WTC11 (cell line): ENCODE results near the gene PAEP.

ENCODE experiments used
- FOXP1 ChIP-seq: sonication (generic); formaldehyde crosslinking; IDR thresholded peaks from 2 replicates; pipeline ENCODE4 v1.8.0; 2022; ENCODE audit warnings: missing genetic modification reagents, mild to moderate bottlenecking, moderate library complexity, borderline replicate concordance
- MYBL2 ChIP-seq: sonication (generic); formaldehyde crosslinking; IDR thresholded peaks from 2 replicates; pipeline ENCODE4 v1.8.1; 2023; ENCODE audit warnings: mild to moderate bottlenecking, moderate library complexity, missing genetic modification reagents
- OVOL2 ChIP-seq: fragments of 250-450 bp; sonication (Bioruptor Pico); IDR thresholded peaks from 2 replicates; pipeline ENCODE4 v1.9.0; 2021; ENCODE audit warnings: mild to moderate bottlenecking, borderline replicate concordance
- ZNF121 ChIP-seq: sonication (generic); formaldehyde crosslinking; IDR thresholded peaks from 2 replicates; pipeline ENCODE4 v1.8.0; 2023; ENCODE audit warnings: missing genetic modification reagents
- TF ChIP-seq, protein P1 (sequence below): fragments of 200-600 bp; IDR thresholded peaks from 2 replicates; pipeline ENCODE4 v1.8.0; 2022; ENCODE audit warnings: antibody characterized with exemption
- TF ChIP-seq, protein P2 (sequence below): sonication (generic); formaldehyde crosslinking; IDR thresholded peaks from 2 replicates; pipeline ENCODE4 v1.8.1; 2022; ENCODE audit warnings: low read depth, missing genetic modification reagents, borderline replicate concordance

- TF ChIP-seq, protein P1, sequence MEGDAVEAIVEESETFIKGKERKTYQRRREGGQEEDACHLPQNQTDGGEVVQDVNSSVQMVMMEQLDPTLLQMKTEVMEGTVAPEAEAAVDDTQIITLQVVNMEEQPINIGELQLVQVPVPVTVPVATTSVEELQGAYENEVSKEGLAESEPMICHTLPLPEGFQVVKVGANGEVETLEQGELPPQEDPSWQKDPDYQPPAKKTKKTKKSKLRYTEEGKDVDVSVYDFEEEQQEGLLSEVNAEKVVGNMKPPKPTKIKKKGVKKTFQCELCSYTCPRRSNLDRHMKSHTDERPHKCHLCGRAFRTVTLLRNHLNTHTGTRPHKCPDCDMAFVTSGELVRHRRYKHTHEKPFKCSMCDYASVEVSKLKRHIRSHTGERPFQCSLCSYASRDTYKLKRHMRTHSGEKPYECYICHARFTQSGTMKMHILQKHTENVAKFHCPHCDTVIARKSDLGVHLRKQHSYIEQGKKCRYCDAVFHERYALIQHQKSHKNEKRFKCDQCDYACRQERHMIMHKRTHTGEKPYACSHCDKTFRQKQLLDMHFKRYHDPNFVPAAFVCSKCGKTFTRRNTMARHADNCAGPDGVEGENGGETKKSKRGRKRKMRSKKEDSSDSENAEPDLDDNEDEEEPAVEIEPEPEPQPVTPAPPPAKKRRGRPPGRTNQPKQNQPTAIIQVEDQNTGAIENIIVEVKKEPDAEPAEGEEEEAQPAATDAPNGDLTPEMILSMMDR, result no peak
- TF ChIP-seq FOXP1 (no peak), OVOL2 (no peak), ZNF121 (no peak), MYBL2 (CRISPR knock-in tag) (no peak)
- TF ChIP-seq, protein P2, sequence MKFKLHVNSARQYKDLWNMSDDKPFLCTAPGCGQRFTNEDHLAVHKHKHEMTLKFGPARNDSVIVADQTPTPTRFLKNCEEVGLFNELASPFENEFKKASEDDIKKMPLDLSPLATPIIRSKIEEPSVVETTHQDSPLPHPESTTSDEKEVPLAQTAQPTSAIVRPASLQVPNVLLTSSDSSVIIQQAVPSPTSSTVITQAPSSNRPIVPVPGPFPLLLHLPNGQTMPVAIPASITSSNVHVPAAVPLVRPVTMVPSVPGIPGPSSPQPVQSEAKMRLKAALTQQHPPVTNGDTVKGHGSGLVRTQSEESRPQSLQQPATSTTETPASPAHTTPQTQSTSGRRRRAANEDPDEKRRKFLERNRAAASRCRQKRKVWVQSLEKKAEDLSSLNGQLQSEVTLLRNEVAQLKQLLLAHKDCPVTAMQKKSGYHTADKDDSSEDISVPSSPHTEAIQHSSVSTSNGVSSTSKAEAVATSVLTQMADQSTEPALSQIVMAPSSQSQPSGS (CRISPR knock-in tag), result no peak
These were observed 9.4 kb upstream of the PAEP start for GRCh38 chr9:135552021-135552697.
